Gastroesophageal sphincter (tissue), 3 donors: ENCODE measurements around the gene DNAJC12.

ENCODE experiments used
- POLR2A ChIP-seq, 2 donors: fragments of 450-650 bp; IDR thresholded peaks; one replicate each; pipeline ENCODE4 v1.6.1; 2017; ENCODE audit warnings: antibody characterized with exemption in 2 of 2, mild to moderate bottlenecking in 2 of 2, moderate library complexity in 1 of 2
- TF ChIP-seq, protein P1 (sequence below), 4 experiments: fragments of 200-600 bp in 2 of 4; fragments of 450-650 bp in 2 of 4; sonication (generic) in 1 of 4; IDR thresholded peaks; one replicate each; pipeline ENCODE4 v1.5.1; 2017 to 2019; ENCODE audit warnings: antibody characterized with exemption in 4 of 4, mild to moderate bottlenecking in 2 of 4, moderate library complexity in 2 of 4

DNA sequence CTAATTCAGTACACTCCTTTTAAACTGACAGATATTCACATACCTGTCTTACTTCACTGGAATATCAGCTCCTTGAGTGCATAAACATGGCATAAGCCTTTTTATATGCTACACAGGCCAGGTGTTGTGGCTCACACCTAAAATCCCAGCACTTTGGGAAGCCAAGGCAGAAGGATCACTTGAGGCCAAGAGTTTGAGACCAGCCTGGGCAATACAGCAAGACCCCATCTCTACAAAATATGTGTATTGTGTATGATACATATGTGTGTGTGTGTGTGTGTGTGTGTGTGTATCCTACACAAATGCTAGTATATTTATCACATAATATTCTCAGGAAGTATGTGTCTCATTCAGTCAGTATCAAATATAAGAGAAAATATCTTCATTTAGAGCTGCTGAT is 45.3 kb downstream of the DNAJC12 start:
- no peak for TF ChIP-seq POLR2A (IDR thresholded peaks at IDR 0.05)
- TF ChIP-seq, protein P1, sequence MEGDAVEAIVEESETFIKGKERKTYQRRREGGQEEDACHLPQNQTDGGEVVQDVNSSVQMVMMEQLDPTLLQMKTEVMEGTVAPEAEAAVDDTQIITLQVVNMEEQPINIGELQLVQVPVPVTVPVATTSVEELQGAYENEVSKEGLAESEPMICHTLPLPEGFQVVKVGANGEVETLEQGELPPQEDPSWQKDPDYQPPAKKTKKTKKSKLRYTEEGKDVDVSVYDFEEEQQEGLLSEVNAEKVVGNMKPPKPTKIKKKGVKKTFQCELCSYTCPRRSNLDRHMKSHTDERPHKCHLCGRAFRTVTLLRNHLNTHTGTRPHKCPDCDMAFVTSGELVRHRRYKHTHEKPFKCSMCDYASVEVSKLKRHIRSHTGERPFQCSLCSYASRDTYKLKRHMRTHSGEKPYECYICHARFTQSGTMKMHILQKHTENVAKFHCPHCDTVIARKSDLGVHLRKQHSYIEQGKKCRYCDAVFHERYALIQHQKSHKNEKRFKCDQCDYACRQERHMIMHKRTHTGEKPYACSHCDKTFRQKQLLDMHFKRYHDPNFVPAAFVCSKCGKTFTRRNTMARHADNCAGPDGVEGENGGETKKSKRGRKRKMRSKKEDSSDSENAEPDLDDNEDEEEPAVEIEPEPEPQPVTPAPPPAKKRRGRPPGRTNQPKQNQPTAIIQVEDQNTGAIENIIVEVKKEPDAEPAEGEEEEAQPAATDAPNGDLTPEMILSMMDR (IDR thresholded peaks at IDR 0.05), result no peak
